ENCODE results near the gene CCSER1. TPM values are rescaled to one million over a fixed set of nuclear protein-coding genes. Genes with fewer than 3 reads are reported as not detected.

Gene CCSER1
- total and polyA plus RNA-seq, 2 donors (not counting 1 experiment from before 2014, with no cell fraction given): under 0.01 TPM; not detected in 1

GRCh38 chr4:90990284-90990683 is 863.1 kb downstream of the CCSER1 start:
- no peak for DNase-seq (ENCODE audit: low read depth in 2 of 2)
- H3K4me1 ChIP-seq (ENCODE audit: control insufficient read depth, extremely low read depth, insufficient read depth, low read length): no peaks in the 10 kb centered on the region
- H3K9me3 ChIP-seq (ENCODE audit: control insufficient read depth, insufficient read depth, low read depth, low read length): no peaks in the 10 kb centered on the region
- H3K4me3 ChIP-seq (replicated peaks in 1 of 4; ENCODE audit: control extremely low read depth in 1 of 4, insufficient read depth in 1 of 4, low read depth in 3 of 4, low read length in 4 of 4): no peak overlapping the region
- no peaks in the 10 kb centered on the region for H3K36me3 ChIP-seq (ENCODE audit: control insufficient read depth, insufficient read depth, low read length)
- no peak overlapping the region for H3K9ac ChIP-seq (ENCODE audit: insufficient read depth, low read length)
- no peak for TF ChIP-seq EZH2 (IDR thresholded peaks at IDR 0.05; ENCODE audit: low read length, missing control alignments)
- no peak for TF ChIP-seq CTCF (conservative IDR thresholded peaks at IDR 0.05 in 1 of 2, IDR thresholded peaks at IDR 0.05 in 1 of 2; ENCODE audit: low read depth in 1 of 2, low read length in 2 of 2)
- H4K20me1 ChIP-seq (ENCODE audit: control insufficient read depth, extremely low read depth, insufficient read depth, low read length): no peaks in the 10 kb centered on the region
- no peak overlapping the region for H3K4me2 ChIP-seq (ENCODE audit: extremely low read depth, insufficient read depth, low read length)
- H3K79me2 ChIP-seq (ENCODE audit: control insufficient read depth, insufficient read depth, low read length): no peaks in the 10 kb centered on the region
- H3K27ac ChIP-seq (ENCODE audit: insufficient read depth, low read length): no peak overlapping the region
- H2AFZ ChIP-seq (ENCODE audit: low read length): no peak overlapping the region
- H3K27me3 ChIP-seq (ENCODE audit: control insufficient read depth, insufficient read depth, low read length): no peaks in the 10 kb centered on the region

- Histone ChIP-seq H3K9ac (ENCODE audit: insufficient read depth, low read length) (no peak overlapping the region), H4K20me1 (ENCODE audit: control insufficient read depth, extremely low read depth, insufficient read depth, low read length) (no peaks in the 10 kb centered on the region), H3K4me1 (ENCODE audit: control insufficient read depth, extremely low read depth, insufficient read depth, low read length) (no peaks in the 10 kb centered on the region), H3K36me3 (ENCODE audit: control insufficient read depth, insufficient read depth, low read length) (no peaks in the 10 kb centered on the region), H3K27me3 (ENCODE audit: control insufficient read depth, insufficient read depth, low read length) (no peaks in the 10 kb centered on the region), H3K4me2 (ENCODE audit: extremely low read depth, insufficient read depth, low read length) (no peak overlapping the region), H2AFZ (ENCODE audit: low read length) (no peak overlapping the region), H3K9me3 (ENCODE audit: control insufficient read depth, insufficient read depth, low read depth, low read length) (no peaks in the 10 kb centered on the region), H3K79me2 (ENCODE audit: control insufficient read depth, insufficient read depth, low read length) (no peaks in the 10 kb centered on the region), H3K4me3 (replicated peaks in 1 of 4; ENCODE audit: control extremely low read depth in 1 of 4, insufficient read depth in 1 of 4, low read depth in 3 of 4, low read length in 4 of 4) (no peak overlapping the region), H3K27ac (ENCODE audit: insufficient read depth, low read length) (no peak overlapping the region)
- no peak for TF ChIP-seq CTCF (conservative IDR thresholded peaks at IDR 0.05 in 1 of 2, IDR thresholded peaks at IDR 0.05 in 1 of 2; ENCODE audit: low read depth in 1 of 2, low read length in 2 of 2)
- TF ChIP-seq EZH2 (IDR thresholded peaks at IDR 0.05; ENCODE audit: low read length, missing control alignments): no peak
- DNase-seq (ENCODE audit: low read depth in 2 of 2): no peak
These were observed 865.0 kb downstream of the CCSER1 start for GRCh38 chr4:90992213-90992612.

- no peaks in the 10 kb centered on the region for H3K27me3 ChIP-seq (ENCODE audit: control insufficient read depth, insufficient read depth, low read length)
- H3K79me2 ChIP-seq (ENCODE audit: control insufficient read depth, insufficient read depth, low read length): no peaks in the 10 kb centered on the region
- H3K4me2 ChIP-seq (ENCODE audit: extremely low read depth, insufficient read depth, low read length): no peak overlapping the region
- H3K9me3 ChIP-seq (ENCODE audit: control insufficient read depth, insufficient read depth, low read depth, low read length): no peaks in the 10 kb centered on the region
- peak in 1 of 2 donors; percentile 2 for DNase-seq (ENCODE audit: low read depth in 2 of 2)
- H2AFZ ChIP-seq (ENCODE audit: low read length): no peak overlapping the region
- no peaks in the 10 kb centered on the region for H3K36me3 ChIP-seq (ENCODE audit: control insufficient read depth, insufficient read depth, low read length)
- no peak overlapping the region for H3K27ac ChIP-seq (ENCODE audit: insufficient read depth, low read length)
- H3K9ac ChIP-seq (ENCODE audit: insufficient read depth, low read length): no peak overlapping the region
- TF ChIP-seq EZH2 (IDR thresholded peaks at IDR 0.05; ENCODE audit: low read length, missing control alignments) (no peak), CTCF (conservative IDR thresholded peaks at IDR 0.05 in 1 of 2, IDR thresholded peaks at IDR 0.05 in 1 of 2; ENCODE audit: low read depth in 1 of 2, low read length in 2 of 2) (no peak)
- no peaks in the 10 kb centered on the region for H4K20me1 ChIP-seq (ENCODE audit: control insufficient read depth, extremely low read depth, insufficient read depth, low read length)
- no peak overlapping the region for H3K4me3 ChIP-seq (replicated peaks in 1 of 4; ENCODE audit: control extremely low read depth in 1 of 4, insufficient read depth in 1 of 4, low read depth in 3 of 4, low read length in 4 of 4)
- no peaks in the 10 kb centered on the region for H3K4me1 ChIP-seq (ENCODE audit: control insufficient read depth, extremely low read depth, insufficient read depth, low read length)
These were observed 867.8 kb downstream of the CCSER1 start for GRCh38 chr4:90994851-90995574.

Data from fibroblast of lung (primary cell).